Measurements from ENCODE around the gene MYADML2.

The MYADML2 gene

GRCh38 chr17:81978524-81979298 is 31.7 kb upstream of the MYADML2 start:
- no peak for DNase-seq (ENCODE audit: low read depth)

- peak; percentile 90 for DNase-seq (ENCODE audit: low read depth)
Measured at GRCh38 chr17:81977211-81977808, 30.3 kb upstream of the MYADML2 start, which contains the start of gene ASPSCR1. Gene ASPSCR1, plus strand, starts transcription at chr17:81977629. Its CDS starts 18 bp downstream, at chr17:81977647.

GRCh38 chr17:81976332-81977210 is 29.5 kb upstream of the MYADML2 start:
- DNase-seq (ENCODE audit: low read depth) = no peak

- DNase-seq (ENCODE audit: low read depth) = no peak
Measured at GRCh38 chr17:81973432-81973831, 26.4 kb upstream of the MYADML2 start.

GRCh38 chr17:81968850-81969812 is 22.1 kb upstream of the MYADML2 start:
- DNase-seq (ENCODE audit: low read depth) = no peak

- DNase-seq (ENCODE audit: low read depth) = no peak
Measured at GRCh38 chr17:81968396-81968745, 21.3 kb upstream of the MYADML2 start.

- DNase-seq (ENCODE audit: low read depth) = peak; percentile 76
Measured at GRCh38 chr17:81967533-81968395, 20.7 kb upstream of the MYADML2 start.

GRCh38 chr17:81967244-81967532 is 20.2 kb upstream of the MYADML2 start:
- no peak for DNase-seq (ENCODE audit: low read depth)

GRCh38 chr17:81966343-81967243 is 19.6 kb upstream of the MYADML2 start:
- DNase-seq (ENCODE audit: low read depth) = peak; percentile 37

- no peak for DNase-seq (ENCODE audit: low read depth)
Measured at GRCh38 chr17:81964081-81964849, 17.2 kb upstream of the MYADML2 start.

GRCh38 chr17:81962499-81963441 is 15.7 kb upstream of the MYADML2 start:
- no peak for DNase-seq (ENCODE audit: low read depth)

- no peak for DNase-seq (ENCODE audit: low read depth)
Measured at GRCh38 chr17:81961521-81962498, 14.8 kb upstream of the MYADML2 start.

- DNase-seq (ENCODE audit: low read depth) = no peak
Measured at GRCh38 chr17:81961087-81961511, 14.1 kb upstream of the MYADML2 start, which contains the start of gene NOTUM. Gene NOTUM, minus strand, starts transcription at chr17:81961187. Its CDS starts 278 bp downstream, at chr17:81960909.

- DNase-seq (ENCODE audit: low read depth) = no peak
Measured at GRCh38 chr17:81960130-81960958, 13.3 kb upstream of the MYADML2 start.

- no peak for DNase-seq (ENCODE audit: low read depth)
Measured at GRCh38 chr17:81959362-81960129, 12.5 kb upstream of the MYADML2 start.
